Measurements from ENCODE around the gene KIAA1671.

KIAA1671 gene

DNA sequence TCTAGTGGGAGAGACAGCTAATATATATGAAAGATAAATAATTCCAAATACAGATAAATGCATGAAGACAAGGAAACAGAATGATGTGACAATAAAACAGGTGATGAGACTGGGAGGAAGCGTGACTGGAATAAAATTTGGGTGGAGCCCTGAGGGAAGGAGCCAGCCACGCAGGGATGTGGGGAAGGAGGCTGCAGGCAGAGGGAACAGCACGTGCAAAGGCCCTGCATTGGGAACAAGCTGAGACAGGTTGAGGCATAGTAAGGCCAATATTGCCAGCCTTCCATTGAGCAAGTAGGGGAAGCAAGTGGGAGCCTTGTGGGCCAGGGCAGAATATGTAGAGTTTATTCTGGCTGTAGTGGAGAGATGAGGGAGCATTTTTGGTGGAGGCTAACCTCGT is 139.6 kb downstream of the KIAA1671 start:
- DNase-seq (ENCODE audit: low read depth in 2 of 2) = no peak

DNA sequence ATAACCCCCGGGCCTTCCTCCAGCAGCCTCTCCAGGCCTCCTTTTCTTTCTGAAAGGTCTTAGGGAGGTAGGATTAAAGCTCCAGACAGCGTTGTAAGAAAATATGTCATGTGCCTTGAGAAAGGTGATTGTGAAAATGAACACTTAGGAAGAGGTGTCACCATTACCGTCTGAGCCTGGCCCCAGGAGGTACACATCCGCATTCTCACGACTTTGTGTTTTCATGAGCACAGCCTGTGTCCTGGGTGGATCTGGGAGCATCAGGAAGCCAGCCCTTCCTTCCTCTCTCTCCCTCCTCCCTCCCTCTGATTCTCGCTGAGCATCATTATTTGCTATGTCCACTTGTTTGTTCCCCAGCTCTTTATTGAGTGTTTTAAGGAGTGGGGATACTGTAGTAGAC is 142.1 kb downstream of the KIAA1671 start:
- DNase-seq (ENCODE audit: low read depth in 2 of 2) = no peak

DNA sequence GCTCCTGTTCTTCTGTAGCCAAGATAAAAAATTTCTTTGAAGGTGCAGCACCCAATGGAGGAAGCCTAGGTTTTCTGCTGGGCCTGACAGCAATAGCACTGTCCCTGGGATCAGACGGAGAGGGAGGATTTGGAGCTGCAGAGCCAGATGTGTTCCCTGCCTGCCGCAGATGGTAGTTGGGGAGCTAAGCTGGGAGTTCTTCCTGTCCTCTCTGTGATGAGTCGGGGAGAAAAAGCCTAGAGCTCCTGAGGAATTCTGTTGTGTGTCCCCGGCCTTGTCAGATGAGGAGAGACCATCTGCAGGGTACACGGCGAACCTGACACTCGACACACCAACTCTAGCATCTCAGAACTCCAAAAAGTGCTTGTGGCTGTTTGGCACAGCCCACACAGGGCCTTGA is 143.4 kb downstream of the KIAA1671 start:
- no peak for DNase-seq (ENCODE audit: low read depth in 2 of 2)

DNA sequence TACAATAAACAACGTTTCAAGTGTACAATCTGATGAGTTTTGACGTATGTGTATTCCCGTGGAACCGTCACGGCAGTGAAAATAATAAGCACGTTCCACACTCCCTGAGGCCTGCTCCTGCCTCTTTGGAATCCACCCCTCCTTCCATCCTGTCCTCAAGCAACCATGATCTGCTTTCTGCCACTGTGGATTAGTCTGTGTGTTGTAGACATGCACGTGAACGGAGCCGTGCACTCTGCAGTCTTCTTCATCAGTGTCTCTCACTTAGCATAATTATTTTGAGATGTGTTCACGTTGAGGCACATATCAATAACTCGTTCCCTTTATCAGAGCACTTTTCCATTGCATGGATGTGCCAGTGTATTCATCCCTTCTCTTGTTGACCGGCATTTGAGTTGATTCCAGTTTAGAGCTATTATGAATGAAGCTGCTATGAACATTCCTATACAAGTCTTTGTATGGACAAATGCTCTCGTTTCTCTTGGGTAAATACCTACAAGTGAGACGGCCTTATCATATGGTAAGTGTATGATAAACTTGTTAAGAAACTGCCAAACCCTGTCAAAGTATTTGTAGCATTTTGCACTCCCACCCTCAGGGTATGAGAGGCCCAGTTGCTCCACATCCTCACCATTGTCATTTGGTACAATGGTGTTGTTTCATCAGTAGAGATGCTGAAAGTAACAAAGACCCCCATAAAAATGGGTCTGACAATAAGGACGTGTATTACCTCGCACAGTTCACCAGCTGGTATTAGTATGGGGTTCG is 144.3 kb downstream of the KIAA1671 start:
- DNase-seq (ENCODE audit: low read depth in 2 of 2) = no peak

DNA sequence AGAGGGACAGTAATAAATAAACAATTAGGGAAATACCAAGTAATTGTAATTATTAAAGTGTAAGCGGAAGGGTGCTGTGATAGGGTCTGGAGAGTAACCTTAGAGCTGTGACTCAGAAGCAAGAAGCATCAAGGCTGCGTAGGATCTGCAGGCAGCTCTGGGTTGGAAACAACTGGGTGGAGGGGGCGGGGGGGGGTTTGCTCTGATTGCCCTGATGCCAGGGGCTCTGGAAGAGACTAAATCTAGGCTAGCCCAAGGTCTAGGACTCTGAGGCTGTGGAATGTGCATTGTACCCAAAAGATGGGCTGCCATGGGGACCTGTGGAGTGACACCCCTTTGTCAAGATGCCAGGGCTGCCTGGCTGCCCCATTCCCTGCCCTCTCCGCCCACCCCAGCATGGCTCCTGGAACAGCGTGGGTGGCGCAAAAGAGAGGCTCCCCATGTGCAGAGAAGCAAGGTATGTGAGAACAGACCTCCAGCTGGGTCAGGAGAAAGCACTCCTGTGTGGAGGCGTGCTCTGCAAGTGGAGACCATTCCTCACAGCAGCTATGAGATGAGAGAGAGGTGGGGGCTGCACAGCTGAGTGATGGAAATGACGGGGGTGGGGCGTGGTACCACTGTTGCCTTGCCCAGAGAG is 146.0 kb downstream of the KIAA1671 start:
- DNase-seq (ENCODE audit: low read depth in 2 of 2) = no peak

DNA sequence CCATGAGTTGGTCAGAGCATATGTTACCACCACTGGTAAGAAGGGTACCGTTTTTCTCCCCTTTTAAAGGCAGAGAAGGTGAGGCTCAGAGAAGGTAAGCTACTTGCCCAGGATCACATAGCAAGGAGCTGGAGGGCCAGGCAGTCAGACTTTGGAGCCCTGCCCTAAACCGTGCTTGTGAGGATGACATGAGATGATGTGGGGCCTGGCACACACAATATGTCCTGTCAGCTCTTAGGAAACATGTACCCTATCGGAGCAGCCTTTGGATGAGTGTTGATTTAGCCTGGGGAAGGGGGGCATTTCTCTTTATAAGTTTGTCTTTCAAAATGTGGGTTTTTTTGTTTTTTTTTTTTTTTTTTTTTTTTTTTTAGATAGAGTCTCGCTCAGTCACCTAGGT is 146.7 kb downstream of the KIAA1671 start:
- no peak for DNase-seq (ENCODE audit: low read depth in 2 of 2)

DNA sequence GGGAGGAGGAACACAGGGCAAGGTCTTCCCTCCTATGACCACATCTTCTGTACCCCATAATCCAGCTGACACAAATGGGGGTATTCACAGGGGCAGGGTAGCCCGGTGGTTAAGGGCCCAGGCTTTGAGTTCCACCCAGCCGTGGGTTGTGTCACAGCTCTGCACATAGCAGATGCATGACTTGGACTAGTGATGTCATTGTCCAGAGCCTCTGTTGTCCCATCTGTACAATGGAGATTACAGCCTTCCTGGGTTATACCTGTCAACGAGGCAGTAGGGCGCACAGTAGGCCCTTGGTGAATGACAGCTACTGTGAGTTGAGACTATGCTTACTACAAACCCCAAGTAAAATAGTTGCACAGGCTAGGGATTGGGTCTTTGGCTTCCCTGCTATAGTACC is 147.9 kb downstream of the KIAA1671 start:
- no peak for DNase-seq (ENCODE audit: low read depth in 2 of 2)

DNA sequence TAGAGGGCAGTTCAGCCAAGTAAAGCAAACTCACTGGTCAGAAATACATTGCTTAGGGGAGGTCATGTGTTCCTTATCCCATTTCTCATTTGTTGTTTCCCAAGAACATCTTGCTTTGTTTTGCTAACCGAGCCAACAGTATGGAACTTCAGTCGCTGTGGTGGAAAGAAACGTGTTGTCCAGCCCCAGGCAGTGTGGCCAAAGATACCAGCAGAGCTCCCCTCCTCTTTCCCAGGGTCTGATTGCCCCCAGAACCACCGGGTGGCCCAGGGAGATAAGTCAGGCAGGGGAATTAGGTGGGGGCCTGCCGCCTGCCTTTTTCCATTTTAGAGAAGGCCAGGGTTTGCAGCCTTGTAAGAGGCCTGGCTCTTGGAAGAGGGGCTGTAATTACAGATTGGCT is 148.4 kb downstream of the KIAA1671 start:
- DNase-seq (ENCODE audit: low read depth in 2 of 2) = no peak

DNA sequence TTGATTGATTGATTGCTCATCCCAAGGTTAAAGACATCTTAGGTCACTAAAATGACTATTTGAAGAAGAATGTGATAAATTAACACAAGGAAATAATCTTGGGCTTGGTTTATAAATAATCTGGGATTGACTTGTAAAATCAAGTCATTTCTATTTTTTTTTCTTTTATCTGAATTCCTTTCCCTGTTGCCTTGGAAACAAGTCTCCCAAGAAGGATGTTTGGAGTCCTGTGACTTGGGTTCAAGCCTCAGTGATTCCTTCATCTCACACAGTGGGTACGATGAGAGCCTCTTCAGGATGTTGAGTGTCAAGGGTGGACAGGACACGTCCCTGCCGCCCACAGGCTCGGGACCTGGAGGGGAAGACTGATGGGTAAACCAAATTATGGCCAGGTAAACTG is 149.0 kb downstream of the KIAA1671 start:
- DNase-seq (ENCODE audit: low read depth in 2 of 2) = no peak

DNA sequence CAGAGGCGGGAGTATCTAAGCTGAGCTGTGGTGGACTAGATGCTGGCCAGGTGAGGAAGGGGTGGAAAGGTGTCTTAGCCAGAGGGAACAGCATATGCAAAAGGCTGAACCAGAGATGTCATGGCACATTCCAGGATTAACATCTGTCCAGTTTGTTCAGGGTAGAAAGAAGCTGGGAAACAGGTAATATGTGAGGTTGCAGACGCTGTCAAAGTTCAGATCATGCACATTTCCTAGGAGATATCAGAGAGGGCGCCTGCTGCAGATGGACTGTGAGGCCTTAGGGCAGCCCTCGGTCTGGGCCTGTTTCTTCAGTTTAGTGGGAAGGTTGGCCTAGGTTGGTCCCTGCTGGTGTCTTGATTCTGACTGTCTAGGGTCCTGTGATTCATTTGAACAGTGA is 149.5 kb downstream of the KIAA1671 start:
- DNase-seq (ENCODE audit: low read depth in 2 of 2) = no peak

DNA sequence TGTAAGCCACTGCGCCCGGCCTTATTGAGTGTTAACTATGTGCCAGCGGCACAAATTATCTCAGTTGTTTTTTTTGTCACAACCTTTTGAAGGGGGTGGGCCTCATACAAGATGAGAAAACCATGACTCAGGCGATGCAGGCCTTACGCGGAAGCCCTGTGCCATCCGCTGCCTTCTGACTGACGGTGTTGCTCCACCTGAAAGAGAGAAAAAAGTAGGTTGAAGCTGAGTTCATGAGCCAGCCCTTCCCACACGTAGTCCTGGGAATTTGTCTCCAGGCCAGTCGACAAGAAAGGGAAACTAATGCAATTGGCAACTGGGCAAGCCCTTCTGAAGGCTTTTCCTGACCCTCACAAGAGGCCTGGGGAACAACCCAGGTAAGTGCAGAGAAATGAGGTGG is 150.2 kb downstream of the KIAA1671 start:
- DNase-seq (ENCODE audit: low read depth in 2 of 2) = no peak

DNA sequence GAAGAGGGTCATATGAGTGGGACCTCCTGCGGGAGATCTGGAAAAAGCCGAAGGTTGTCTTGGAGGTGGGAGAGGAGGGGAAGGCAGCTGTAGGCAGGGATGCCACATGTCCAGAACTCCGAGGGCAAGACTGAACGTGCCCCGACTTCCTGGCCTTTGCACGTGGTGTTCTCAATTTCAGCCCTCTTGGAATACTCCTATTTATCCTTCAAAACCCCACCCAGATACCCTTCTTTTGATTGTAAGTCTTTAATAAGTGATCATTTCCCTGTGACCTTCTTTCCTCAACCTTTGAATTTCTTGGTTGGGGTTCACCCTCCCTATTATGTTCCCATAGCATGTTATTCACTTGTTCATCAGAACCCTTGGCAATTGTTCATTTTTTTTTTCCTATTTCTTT is 151.9 kb downstream of the KIAA1671 start:
- DNase-seq (ENCODE audit: low read depth in 2 of 2) = no peak

DNA sequence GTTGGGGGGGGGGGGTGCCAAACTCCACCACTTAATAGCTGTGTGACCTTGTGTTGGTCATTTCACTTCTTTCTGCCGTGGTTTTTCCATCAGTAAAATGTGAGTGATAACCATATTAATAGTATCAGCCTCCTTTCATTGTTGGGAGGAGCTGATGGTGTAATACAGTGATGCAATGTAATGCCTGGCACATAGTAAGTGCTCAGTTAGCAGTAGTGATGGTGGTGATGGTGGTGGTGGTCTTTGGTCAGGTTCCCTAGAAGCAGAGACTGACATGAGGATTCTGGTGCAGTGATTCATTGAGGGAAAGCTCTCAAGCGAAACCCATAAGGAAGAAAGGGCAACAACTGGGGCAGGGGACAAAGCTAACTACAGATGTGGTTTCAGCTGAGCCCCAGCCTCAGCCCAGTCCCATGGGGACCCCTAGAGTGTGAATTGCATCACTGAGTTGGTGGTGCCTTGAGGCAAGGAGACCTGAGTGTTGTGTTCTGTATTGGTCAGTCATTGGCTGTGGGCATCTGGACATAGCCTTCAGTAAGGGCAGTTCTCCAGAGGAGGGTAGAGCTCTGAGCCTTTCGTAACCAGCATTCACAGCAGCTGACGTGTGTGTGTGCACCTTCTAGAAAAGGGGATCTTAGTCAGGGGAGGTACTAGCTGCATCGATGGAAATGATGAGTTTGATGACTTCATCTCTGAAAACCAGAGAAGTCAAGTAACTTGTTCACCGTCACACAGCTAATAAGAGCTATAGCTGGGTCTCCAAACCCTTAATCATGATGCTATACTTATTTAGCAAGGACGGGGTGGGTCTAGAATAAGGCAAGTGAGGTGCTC is 153.5 kb downstream of the KIAA1671 start:
- no peak for DNase-seq (ENCODE audit: low read depth in 2 of 2)

DNA sequence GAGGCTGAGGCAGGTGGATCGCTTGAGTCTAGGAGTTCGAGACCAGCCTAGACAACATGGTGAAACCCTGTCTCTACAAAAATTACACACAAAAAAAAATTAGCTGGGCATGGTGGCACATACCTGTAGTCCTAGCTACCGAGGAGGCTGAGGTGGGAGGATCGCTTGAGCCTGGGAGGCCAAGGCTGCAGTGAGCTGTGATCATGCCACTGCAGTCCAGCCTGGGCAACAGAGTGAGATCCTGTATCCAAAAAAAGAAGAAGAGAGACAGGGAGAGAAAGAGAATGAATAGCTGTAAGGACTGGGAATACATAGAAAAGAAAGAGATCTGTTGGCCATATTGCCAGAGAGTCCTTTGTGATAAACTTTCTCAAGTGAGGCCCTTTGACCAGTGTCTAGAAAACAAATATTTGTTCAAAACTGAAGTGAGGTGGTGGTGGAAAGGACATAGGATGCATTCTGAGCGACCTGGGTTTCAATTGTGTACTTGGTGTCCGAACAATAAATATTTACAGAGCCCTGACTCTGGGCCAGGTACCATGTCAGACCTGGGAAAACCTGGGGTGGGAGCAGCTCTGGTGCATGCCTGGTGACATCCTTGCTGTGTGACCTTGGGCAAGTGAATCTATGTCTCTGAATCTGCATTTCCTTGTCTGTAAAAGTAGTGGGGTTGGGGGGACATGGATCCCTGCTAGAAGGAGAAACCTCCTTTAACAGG is 157.5 kb downstream of the KIAA1671 start:
- no peak for DNase-seq (ENCODE audit: low read depth in 2 of 2)

DNA sequence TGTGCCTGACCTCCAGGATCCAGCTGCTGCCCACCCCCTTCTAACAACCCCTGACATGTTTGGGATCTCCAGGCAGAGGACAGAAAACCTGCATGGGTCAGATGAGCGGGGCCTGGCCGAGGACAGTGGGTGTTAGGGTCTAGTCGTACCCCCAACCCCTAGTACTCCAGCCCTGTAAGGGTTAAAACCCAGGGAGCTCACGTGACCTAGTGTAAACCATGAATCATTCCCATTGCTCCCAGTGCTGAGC is 158.0 kb downstream of the KIAA1671 start:
- DNase-seq (ENCODE audit: low read depth in 2 of 2) = no peak

DNA sequence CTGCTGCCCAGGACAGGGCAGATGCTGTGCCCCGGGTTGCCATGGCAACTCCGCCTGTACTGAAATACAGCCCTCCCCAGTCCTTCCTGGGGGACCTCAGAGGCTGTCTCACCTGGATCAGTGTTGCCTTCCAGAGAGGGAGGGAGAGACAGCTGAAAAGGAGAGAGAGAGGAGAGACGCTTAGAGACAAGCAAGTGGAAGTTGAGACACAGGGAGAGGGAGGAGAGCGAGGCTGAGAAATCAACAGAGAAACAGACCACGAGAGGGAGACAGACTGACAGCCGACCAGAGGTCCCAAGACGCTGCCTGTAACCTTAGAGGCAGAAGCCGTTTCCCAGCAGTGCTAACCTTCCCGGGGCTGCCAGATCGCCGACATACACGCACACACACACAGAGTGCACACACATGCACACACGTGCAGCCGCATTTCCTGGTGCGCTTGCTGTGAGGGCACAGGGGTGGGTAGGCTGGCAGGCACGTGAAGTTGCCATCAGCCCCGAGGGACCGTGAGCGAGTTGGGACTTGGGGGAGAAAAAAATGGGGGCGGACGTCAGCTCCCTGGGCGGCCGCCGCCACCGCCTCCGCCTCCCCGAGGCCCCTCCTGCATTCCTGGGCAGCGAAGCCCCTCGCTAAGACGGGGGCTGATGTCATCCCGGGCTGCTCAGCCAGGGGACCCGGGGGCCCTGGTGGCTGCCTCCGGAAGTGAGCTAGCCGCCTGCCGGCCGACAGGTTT is 158.5 kb downstream of the KIAA1671 start:
- peak; percentile 11 to 39 for DNase-seq (ENCODE audit: low read depth in 2 of 2)

DNA sequence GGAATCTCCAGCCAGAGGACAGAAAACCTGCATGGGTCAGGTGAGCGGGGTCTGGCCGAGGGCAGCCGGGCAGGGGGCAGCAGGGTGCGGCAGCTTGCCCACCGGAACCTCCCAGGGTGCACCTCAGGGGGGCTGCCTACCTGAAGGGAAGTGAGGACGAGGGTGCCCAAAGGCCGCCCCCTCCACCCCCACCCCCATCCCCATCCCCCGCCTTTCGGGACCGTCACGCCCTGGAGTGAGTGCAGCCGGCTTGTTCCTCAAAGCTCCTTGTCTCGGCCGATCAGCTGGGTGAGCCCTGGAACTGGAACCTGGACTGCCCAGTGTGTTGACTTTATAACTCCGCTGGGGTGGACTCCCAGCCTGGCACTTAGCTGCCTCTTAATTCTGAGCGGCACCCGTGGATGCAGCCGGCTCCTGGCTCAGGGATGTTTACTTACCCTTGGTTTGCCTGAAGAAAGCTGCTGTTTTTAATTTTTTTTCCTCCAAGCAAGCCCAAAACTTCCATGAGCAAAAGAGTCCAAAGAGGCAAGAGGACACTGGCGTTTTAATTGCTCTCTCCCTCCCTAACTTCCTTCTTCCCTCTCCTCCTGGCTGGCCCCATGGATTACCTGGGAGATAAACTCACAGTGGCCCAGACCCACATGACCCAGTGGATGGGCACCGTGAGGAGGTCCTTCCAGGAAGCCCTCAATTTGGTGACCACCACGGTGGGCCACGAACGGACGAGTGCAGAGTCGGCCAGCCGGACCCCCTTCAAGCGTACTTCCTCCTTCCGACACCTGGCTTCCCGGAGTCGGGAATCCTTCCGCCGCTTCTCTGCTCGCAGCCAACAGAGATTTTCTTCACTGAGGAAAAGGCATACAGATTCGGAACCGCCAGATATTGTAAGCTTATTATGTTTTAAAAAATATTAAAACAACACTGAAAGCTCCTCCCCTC is 159.3 kb downstream of the KIAA1671 start:
- no peak for DNase-seq (ENCODE audit: low read depth in 2 of 2)

DNA sequence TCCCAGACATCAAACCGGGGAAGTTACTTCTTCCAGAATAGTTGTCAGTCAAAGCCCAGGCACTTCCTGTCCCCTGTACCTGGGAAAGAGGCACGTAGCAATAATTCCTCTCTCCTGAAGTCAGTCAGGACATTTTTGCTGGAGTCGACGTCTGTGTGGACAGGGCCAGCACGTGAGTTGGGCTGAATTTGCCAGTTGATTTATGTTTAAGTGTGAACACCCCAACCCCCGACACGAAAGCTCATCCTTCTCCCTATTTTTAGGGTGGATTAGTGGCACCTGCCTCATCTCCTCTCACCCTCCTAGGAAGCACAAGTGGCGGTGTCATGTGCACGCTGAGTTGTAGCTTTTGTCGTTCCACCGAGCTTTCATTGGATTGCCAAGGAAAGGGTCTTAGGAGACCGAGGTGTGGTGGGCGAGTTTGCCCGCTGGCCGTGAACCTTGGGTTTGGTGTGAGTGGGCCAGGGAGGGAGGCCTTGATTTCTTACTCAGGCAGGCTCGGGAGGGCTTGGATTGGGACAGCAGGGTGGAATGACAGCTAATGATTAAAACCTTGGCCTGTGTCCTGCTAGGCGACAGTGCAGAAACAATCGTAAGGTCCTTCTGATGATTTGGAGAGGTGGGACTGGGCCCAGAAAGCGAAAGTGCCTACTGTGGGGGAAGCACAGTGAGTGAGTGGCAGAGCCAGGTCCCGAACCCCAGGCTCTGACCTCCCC is 160.2 kb downstream of the KIAA1671 start:
- no peak for DNase-seq (ENCODE audit: low read depth in 2 of 2)

DNA sequence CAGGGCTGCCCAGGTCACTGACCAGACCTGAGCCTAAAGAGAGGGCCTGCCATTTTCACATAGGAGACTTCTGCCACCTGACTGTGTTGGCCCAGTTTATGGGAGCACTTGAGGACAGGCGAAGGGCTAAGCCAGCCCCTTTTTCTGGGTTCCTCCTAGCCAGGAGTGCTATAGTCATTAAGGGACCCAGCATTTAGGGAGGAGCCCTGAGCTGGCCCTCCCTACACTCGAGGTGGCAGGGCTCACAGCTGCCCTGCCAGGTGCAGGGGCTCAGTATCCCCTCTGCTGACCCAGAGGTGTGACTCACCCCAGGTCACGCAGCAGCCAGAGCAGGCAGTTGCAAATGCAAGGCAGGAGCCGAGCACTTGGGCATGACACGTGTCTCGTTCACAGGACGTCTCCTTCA is 160.8 kb downstream of the KIAA1671 start:
- DNase-seq (ENCODE audit: low read depth in 2 of 2) = no peak

All from stimulated activated CD8-positive, alpha-beta memory T cell treated with anti-CD3 and anti-CD28 coated beads, Interleukin-7, amount 100 ng/mL, for 4 hours (primary cell).